Testis (tissue), 3 donors: Measurements from ENCODE around the gene MEGF6. TPM values are rescaled to one million over a fixed set of nuclear protein-coding genes. Genes with fewer than 3 reads are reported as not detected.
"Not testable (repeated sequence)": the region's sequence is repeated elsewhere in the genome, so short reads cannot be mapped to it uniquely, and the experiment has no call there.

Experiments used
- DNase-seq: peaks from one replicate; pipeline ENCODE4 v3.0.0-alpha.2; 2019
- H3K27ac ChIP-seq, 2 donors: fragments of 200-600 bp; sonication (generic); one replicate each; pipeline ENCODE4 v1.5.1; 2019
- H3K27me3 ChIP-seq: fragments of 200-600 bp; sonication (generic); one replicate; pipeline ENCODE4 v1.5.1; 2019
- H3K36me3 ChIP-seq: fragments of 200-600 bp; sonication (generic); one replicate; pipeline ENCODE4 v1.5.1; 2017; ENCODE audit warnings: low read depth; ENCODE audit errors: missing control alignments
- H3K4me1 ChIP-seq: fragments of 200-600 bp; sonication (generic); one replicate; pipeline ENCODE4 v1.5.1; 2019
- H3K4me3 ChIP-seq, 2 donors: fragments of 200-600 bp; sonication (generic); one replicate each; pipeline ENCODE4 v1.5.1; 2017 to 2019
- H3K9me3 ChIP-seq: fragments of 200-600 bp; sonication (generic); one replicate; pipeline ENCODE4 v1.5.1; 2017
- POLR2A ChIP-seq: fragments of 450-650 bp; IDR thresholded peaks from one replicate; pipeline ENCODE4 v1.6.1; 2017; ENCODE audit warnings: antibody characterized with exemption, mild to moderate bottlenecking, moderate library complexity
- WGBS, 2 donors: methylation state at CpG; one replicate each; pipeline ENCODE4 v1.1.5; 2018; 5-methylcytosine and 5-hydroxymethylcytosine counted together
- intact Hi-C: fragments of 100-400 bp; cut with DNase I; formaldehyde crosslinking; loops from one replicate; pipeline ENCODE4 v1.15.1; 2023; ENCODE audit warnings: low total_unique reads
- polyA plus RNA-seq: library from polyadenylated mRNA; stranded (reverse); fragments of 350-450 nt; fragmentation: Illumina TruSeq; extraction: RNeasy Lipid Tissue Mini Kit (QIAGEN cat#74804); gene quantifications from one replicate; pipeline ENCODE4 v1.2.3, GENCODE V29; 2014; ENCODE audit warnings: low read depth, low replicate concordance; ENCODE audit not compliant: insufficient read depth
- total RNA-seq, 2 donors: library from RNA; depleted of rRNA; stranded (reverse); fragments of >200 nt; gene quantifications; one replicate each; pipeline ENCODE4 v1.2.3, GENCODE V29; 2016
- TF ChIP-seq, protein P1 (sequence below), 3 experiments: fragments of 450-650 bp in 2 of 3; fragments of 200-600 bp in 1 of 3; sonication (generic) in 1 of 3; IDR thresholded peaks; one replicate each; pipeline ENCODE4 v1.5.1; 2016 to 2019; ENCODE audit warnings: antibody characterized with exemption in 3 of 3, mild to moderate bottlenecking in 2 of 3, moderate library complexity in 1 of 3

MEGF6 gene
- total and polyA plus RNA-seq, 3 donors from 2014 or later = 9.0 to 26.4 (median 16.1) TPM

DNA sequence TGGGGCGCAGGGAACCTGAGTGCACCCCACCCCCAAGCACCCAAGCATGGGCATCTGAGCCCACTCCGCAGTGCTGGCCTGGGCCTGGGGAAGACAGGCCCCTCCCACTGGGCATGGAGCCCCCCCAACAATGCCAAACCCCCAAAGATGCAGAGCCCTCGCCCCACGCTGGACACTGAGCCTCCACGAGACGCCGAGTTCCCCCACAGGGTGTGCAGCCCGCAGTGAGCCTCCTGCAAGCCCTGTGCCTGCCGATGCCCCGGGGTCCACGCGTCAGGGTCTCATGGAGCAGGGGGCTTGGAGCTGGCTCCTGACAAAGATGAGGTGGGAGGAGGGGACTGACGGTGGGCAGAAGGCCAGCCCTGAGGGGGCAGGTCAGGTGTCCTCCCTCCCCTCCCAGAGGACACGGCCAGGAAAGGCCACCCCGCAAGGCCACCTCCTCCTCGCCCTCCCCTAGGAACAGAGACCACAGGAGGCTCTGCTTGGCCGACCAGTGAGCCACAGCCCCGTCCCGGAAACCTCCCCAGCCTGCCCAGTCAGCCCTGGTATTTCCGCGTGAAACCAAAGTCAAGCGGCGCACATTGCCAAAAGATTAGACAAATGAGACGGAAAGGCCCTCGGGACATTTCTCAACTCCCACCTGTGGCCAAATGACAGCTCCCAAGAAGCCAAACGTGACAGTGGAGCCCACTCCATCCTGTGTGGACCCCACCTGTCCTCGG lies 33.4 kb downstream of the MEGF6 start:
- H3K4me1 ChIP-seq = no peaks in the 10 kb centered on the region

DNA sequence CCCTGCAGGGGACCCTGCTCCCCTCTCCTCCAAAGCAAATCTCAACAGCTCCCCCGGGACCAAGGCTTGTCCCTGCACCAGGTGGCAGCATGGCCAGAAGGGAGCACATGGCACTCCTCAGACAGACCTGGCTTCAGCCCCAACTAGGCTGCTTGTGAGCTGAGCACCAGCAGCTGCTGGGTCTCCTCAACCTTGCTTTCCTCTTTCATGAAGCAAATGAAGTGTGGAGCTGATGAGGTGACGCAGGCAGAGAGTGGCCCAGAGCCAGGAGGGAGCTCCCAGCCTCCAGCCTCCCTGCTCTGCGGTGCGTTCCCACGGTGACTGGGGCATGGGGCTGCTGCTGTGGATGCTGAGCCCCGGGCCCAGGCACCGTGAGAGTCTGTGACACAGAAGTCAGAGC lies 34.0 kb downstream of the MEGF6 start:
- WGBS, 2 donors = 90% methylated on average over 7 of the region's 7 CpGs; no CpG with 5 or more reads in 1 of the 2 donors

More for the DNA sequence above, 33.4 kb downstream of the MEGF6 start:
- DNase-seq = no peak
- Histone ChIP-seq H3K4me3 (no peak overlapping the region), H3K27ac (no peak overlapping the region), H3K9me3 (no peaks in the 10 kb centered on the region), H3K27me3 (no peaks in the 10 kb centered on the region), H3K36me3 (no peaks in the 10 kb centered on the region)
- WGBS, 2 donors = 68 to 85% methylated on average over 11 to 27 of the region's 27 CpGs
- intact Hi-C loops = no loop called here
- no peak for TF ChIP-seq POLR2A
- TF ChIP-seq, protein P1, sequence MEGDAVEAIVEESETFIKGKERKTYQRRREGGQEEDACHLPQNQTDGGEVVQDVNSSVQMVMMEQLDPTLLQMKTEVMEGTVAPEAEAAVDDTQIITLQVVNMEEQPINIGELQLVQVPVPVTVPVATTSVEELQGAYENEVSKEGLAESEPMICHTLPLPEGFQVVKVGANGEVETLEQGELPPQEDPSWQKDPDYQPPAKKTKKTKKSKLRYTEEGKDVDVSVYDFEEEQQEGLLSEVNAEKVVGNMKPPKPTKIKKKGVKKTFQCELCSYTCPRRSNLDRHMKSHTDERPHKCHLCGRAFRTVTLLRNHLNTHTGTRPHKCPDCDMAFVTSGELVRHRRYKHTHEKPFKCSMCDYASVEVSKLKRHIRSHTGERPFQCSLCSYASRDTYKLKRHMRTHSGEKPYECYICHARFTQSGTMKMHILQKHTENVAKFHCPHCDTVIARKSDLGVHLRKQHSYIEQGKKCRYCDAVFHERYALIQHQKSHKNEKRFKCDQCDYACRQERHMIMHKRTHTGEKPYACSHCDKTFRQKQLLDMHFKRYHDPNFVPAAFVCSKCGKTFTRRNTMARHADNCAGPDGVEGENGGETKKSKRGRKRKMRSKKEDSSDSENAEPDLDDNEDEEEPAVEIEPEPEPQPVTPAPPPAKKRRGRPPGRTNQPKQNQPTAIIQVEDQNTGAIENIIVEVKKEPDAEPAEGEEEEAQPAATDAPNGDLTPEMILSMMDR (IDR thresholded peaks at IDR 0.05) = no peak

DNA sequence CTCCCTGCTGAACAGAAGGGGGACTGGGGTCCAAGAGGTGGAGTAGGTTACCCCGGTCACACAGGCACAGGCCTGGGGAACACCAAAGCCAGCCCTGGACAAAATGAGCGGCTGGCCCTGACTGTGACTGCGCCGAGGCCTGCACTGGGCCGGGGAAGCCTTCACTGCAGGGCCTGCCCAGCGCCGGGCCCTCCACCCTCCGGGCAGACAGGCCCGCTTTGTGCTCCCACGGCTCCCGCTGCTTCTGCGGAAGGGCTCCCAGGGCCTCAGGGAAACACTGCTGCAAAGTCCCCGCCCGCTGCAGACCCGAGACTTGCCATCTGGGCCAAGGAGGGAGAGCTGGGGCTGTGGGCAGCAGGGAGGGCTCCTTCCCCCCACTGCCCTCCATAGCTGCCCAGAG lies 35.3 kb downstream of the MEGF6 start:
- no peak overlapping the region for H3K27ac ChIP-seq
- no peak for TF ChIP-seq POLR2A
- TF ChIP-seq, protein P1 (IDR thresholded peaks at IDR 0.05) = no peak
- intact Hi-C loops = no loop called here
- H3K4me1 ChIP-seq = no peaks in the 10 kb centered on the region
- no peak for DNase-seq
- H3K27me3 ChIP-seq = no peaks in the 10 kb centered on the region
- 95% methylated on average over 15 of the region's 15 CpGs; no CpG with 5 or more reads in 1 of the 2 donors for WGBS, 2 donors
- no peak overlapping the region for H3K4me3 ChIP-seq
- H3K36me3 ChIP-seq = no peaks in the 10 kb centered on the region
- H3K9me3 ChIP-seq = no peaks in the 10 kb centered on the region

More for the DNA sequence above, 34.0 kb downstream of the MEGF6 start:
- H3K4me3 ChIP-seq = no peak overlapping the region
- no peak overlapping the region for H3K27ac ChIP-seq
- intact Hi-C loops = no loop called here
- H3K36me3 ChIP-seq = no peaks in the 10 kb centered on the region
- no peaks in the 10 kb centered on the region for H3K27me3 ChIP-seq
- no peak for DNase-seq
- H3K4me1 ChIP-seq = no peaks in the 10 kb centered on the region
- no peaks in the 10 kb centered on the region for H3K9me3 ChIP-seq
- TF ChIP-seq, protein P1 (IDR thresholded peaks at IDR 0.05) = no peak
- TF ChIP-seq POLR2A = no peak

DNA sequence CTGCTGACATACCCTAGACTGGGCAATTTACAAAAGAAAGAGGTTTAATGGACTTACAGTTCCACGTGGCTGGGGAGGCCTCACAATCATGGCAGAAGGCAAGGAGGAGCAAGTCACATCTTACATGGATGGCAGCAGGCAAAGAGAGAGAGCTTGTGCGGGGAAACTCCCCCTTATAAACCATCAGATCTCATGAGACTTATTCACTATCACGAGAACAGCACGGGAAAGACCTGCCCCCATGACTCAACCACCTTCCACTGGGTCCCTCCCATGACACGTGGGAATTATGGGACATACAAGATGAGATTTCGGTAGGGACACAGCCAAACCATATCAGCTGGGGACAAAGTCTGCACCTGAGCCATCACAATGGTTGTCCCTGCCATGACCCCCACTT lies 35.8 kb downstream of the MEGF6 start:
- H3K36me3 ChIP-seq, H3K9me3 ChIP-seq, intact Hi-C loops, H3K4me3 ChIP-seq, DNase-seq, H3K27me3 ChIP-seq, H3K4me1 ChIP-seq, H3K27ac ChIP-seq: not testable (repeated sequence)
- WGBS, 2 donors = 86 to 89% methylated on average over 6 of the region's 6 CpGs

DNA sequence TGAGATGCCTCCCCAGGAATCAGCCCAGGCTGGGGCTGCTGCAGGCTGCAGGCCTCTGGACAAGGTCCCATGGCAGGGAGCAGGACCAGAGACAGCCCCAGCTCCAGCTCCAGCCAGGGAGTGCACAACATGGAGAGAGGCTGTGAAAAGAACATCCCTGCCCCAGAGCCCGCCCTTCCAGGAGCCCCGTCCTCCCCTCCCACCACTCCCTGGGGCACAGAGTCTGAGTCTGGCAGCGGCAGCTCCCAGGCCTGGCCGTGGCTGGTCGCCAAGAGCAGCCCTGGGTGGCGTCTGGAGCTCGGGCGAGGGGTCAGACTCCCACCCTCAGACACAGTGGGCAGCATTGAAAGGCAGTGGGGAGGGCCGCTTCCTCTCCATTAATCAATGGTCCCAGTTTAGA lies 37.8 kb downstream of the MEGF6 start:
- Histone ChIP-seq H3K4me1 (no peaks in the 10 kb centered on the region), H3K4me3 (no peak overlapping the region), H3K9me3 (no peaks in the 10 kb centered on the region), H3K27ac (no peak overlapping the region), H3K27me3 (no peaks in the 10 kb centered on the region), H3K36me3 (no peaks in the 10 kb centered on the region)
- intact Hi-C loops = no loop called here
- WGBS, 2 donors = 50% methylated on average over 9 of the region's 9 CpGs; no CpG with 5 or more reads in 1 of the 2 donors
- peak; percentile 27 for DNase-seq
- TF ChIP-seq, protein P1 (IDR thresholded peaks at IDR 0.05) = no peak
- no peak for TF ChIP-seq POLR2A

DNA sequence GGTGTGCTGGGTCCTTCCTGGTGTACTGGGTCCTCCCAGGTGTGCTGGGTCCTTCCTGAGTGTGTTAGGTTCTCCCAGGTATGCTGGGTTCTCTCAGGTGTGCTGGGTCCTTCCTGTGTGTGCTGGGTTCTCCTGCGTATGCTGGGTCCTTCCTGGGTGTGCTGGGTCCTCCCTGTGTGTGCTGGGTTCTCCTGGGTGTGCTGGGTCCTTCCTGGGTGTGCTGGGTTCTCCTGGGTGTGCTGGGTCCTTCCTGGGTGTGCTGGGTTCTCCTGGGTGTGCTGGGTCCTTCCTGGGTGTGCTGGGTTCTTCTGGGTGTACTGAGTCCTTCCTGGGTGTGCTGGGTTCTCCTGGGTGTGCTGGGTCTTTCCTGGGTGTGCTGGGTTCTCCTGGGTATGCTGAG lies 38.7 kb downstream of the MEGF6 start:
- DNase-seq, H3K9me3 ChIP-seq, H3K27me3 ChIP-seq, intact Hi-C loops, H3K36me3 ChIP-seq, H3K27ac ChIP-seq, H3K4me3 ChIP-seq, H3K4me1 ChIP-seq: not testable (repeated sequence)
- 83 to 92% methylated on average over 1 of the region's 1 CpG for WGBS, 2 donors
